GM12878 (cell line): Measurements from ENCODE around the gene LGALS3. TPM values are rescaled to one million over a fixed set of nuclear protein-coding genes. Genes with fewer than 3 reads are reported as not detected.

Experiments
- ASH2L ChIP-seq: fragments of 300-600, 200-600 bp; sonication (generic); IDR thresholded peaks from 2 replicates; pipeline ENCODE4 v1.6.1; 2017; ENCODE audit warnings: low read depth, mild to moderate bottlenecking, borderline replicate concordance
- ATF2 ChIP-seq: IDR thresholded peaks from 2 replicates; pipeline ENCODE4 v1.6.1; 2012; ENCODE audit warnings: low read length, inconsistent platforms
- BRCA1 ChIP-seq: IDR thresholded peaks from 2 replicates; pipeline ENCODE4 v1.6.1; 2011; ENCODE audit warnings: low read depth, low read length, improper control_type of control experiment
- CBX5 ChIP-seq: sonication (generic); IDR thresholded peaks from 2 replicates; pipeline ENCODE4 v1.6.1; 2016; ENCODE audit warnings: low read depth, moderate library complexity, mild to moderate bottlenecking, inconsistent platforms
- CHD2 ChIP-seq: IDR thresholded peaks from 2 replicates; pipeline ENCODE4 v1.6.1; 2011; ENCODE audit warnings: low read depth, low read length, improper control_type of control experiment, borderline replicate concordance
- CREB1 ChIP-seq: IDR thresholded peaks from 2 replicates; pipeline ENCODE4 v1.6.1; 2012; ENCODE audit warnings: low read depth, mild to moderate bottlenecking, inconsistent platforms
- CREM ChIP-seq: IDR thresholded peaks from 2 replicates; pipeline ENCODE4 v1.6.1; 2014; ENCODE audit warnings: antibody characterized with exemption, low read depth
- E2F4 ChIP-seq: IDR thresholded peaks from 2 replicates; pipeline ENCODE4 v1.6.1; 2012; ENCODE audit warnings: low read depth, low read length, improper control_type of control experiment
- GATAD2B ChIP-seq: fragments of 450-650 bp; conservative IDR thresholded peaks from 2 replicates; pipeline ENCODE4 v1.6.1; 2017; ENCODE audit warnings: low read depth, mild to moderate bottlenecking, moderate library complexity
- HCFC1 ChIP-seq: fragments of 150-350 bp; IDR thresholded peaks from 2 replicates; pipeline ENCODE4 v1.6.1; 2014; ENCODE audit warnings: low read length
- IRF3 ChIP-seq: fragments of 450-650 bp; IDR thresholded peaks from 2 replicates; pipeline ENCODE4 v1.6.1; 2014; ENCODE audit warnings: mild to moderate bottlenecking
- KAT2A ChIP-seq: conservative IDR thresholded peaks from 2 replicates; pipeline ENCODE4 v1.6.1; 2011; ENCODE audit warnings: low read depth, low read length; ENCODE audit not compliant: control insufficient read depth
- MAX ChIP-seq: IDR thresholded peaks from 2 replicates; pipeline ENCODE4 v1.6.1; 2012; ENCODE audit warnings: low read depth, low read length, improper control_type of control experiment
- MEF2B ChIP-seq: fragments of 450-650 bp; IDR thresholded peaks from 2 replicates; pipeline ENCODE4 v1.6.1; 2018; ENCODE audit warnings: mild to moderate bottlenecking, moderate library complexity; ENCODE audit not compliant: partially characterized antibody, poor library complexity, severe bottlenecking
- NBN ChIP-seq: fragments of 450-650 bp; IDR thresholded peaks from 2 replicates; pipeline ENCODE4 v1.6.1; 2016
- NFXL1 ChIP-seq: fragments of 450-650 bp; IDR thresholded peaks from 2 replicates; pipeline ENCODE4 v1.6.1; 2017; ENCODE audit warnings: antibody characterized with exemption, mild to moderate bottlenecking, borderline replicate concordance
- NFYB ChIP-seq: IDR thresholded peaks from 2 replicates; pipeline ENCODE4 v1.6.1; 2011; ENCODE audit warnings: low read depth, mild to moderate bottlenecking, low read length, improper control_type of control experiment, moderate library complexity; ENCODE audit not compliant: insufficient read depth
- NR2C2 ChIP-seq: IDR thresholded peaks from 2 replicates; pipeline ENCODE4 v1.6.1; 2011; ENCODE audit warnings: borderline replicate concordance, low read depth; ENCODE audit not compliant: control insufficient read depth, insufficient read length
- POLR2A ChIP-seq: IDR thresholded peaks from 2 replicates; pipeline ENCODE4 v1.6.1; 2011; ENCODE audit warnings: low read depth, mild to moderate bottlenecking, low read length
- RBBP5 ChIP-seq: fragments of 200-600 bp; sonication (generic); conservative IDR thresholded peaks from 2 replicates; pipeline ENCODE4 v1.6.1; 2016
- RELA ChIP-seq: fragments of 450-650 bp; IDR thresholded peaks from 2 replicates; pipeline ENCODE4 v1.8.0; 2014; ENCODE audit warnings: borderline replicate concordance; ENCODE audit not compliant: partially characterized antibody
- SMAD5 ChIP-seq: IDR thresholded peaks from 2 replicates; pipeline ENCODE4 v1.6.1; 2016; ENCODE audit warnings: antibody characterized with exemption, low read depth
- TARDBP ChIP-seq: IDR thresholded peaks from 2 replicates; pipeline ENCODE4 v1.6.1; 2016; ENCODE audit warnings: borderline replicate concordance
- USF2 ChIP-seq: IDR thresholded peaks from 2 replicates; pipeline ENCODE4 v1.6.1; 2011; ENCODE audit warnings: low read depth, low read length, improper control_type of control experiment, borderline replicate concordance
- ZNF207 ChIP-seq: fragments of 450-650 bp; IDR thresholded peaks from 2 replicates; pipeline ENCODE4 v1.6.1; 2014; ENCODE audit warnings: antibody characterized with exemption, mild to moderate bottlenecking, borderline replicate concordance
- ZNF622 ChIP-seq: fragments of 450-650 bp; IDR thresholded peaks from 2 replicates; pipeline ENCODE4 v1.6.1; 2017; ENCODE audit warnings: mild to moderate bottlenecking, inconsistent platforms
- polyA plus RNA-seq, 11 experiments: library from polyadenylated mRNA; depleted of rRNA in 4 of 11; unstranded in 6 of 11; stranded (reverse) in 5 of 11; fragments of >200 nt; fragmentation: Nextera tagmentation in 4 of 11; fragmentation: Illumina TruSeq in 1 of 11; extraction: Ambion mirVana in 4 of 11; extraction: Trizol in 1 of 11; gene quantifications; 1 replicate in 1 of 11; 2 replicates in 10 of 11; pipeline versions ENCODE4 v1.2.1 to v1.2.3, GENCODE V29; 2011 to 2016; ENCODE audit warnings: inconsistent platforms in 2 of 11, missing spikeins in 2 of 11, low read depth in 1 of 11
- total RNA-seq, 4 experiments: library from RNA; depleted of rRNA in 3 of 4; stranded (reverse); fragments of >200 nt in 3 of 4; fragmentation: Illumina TruSeq in 1 of 4; extraction: Trizol in 1 of 4; gene quantifications; 2 replicates each; pipeline versions ENCODE4 v1.2.1 to v1.2.3, GENCODE V29; 2013 to 2021

LGALS3 gene
- total and polyA plus RNA-seq, 10 of the 15 experiments (the other 5 are each of a cell fraction or from before 2014, with no cell fraction given): 1.5 to 34.2 (median 18.4) TPM

GRCh38 chr14:55103005-55103640 is 25.9 kb upstream of the LGALS3 start (continued):
- no peak for TF ChIP-seq ZNF207
- no peak; the same call in 1 of the 2 replicates for TF ChIP-seq CBX5
- TF ChIP-seq POLR2A: peak; percentile 64
- TF ChIP-seq IRF3: no peak
- 0 out of 2 replicates have a peak, but pooled peaks have one; percentile 6 for TF ChIP-seq NFYB
- TF ChIP-seq TARDBP: no peak
- TF ChIP-seq CHD2: peak; percentile 38; the same call in 1 of the 2 replicates
- no peak for TF ChIP-seq USF2
- no peak for TF ChIP-seq NFXL1
- TF ChIP-seq GATAD2B: peak; percentile 72; the same call in 1 of the 2 replicates
- TF ChIP-seq SMAD5: no peak
- no peak for TF ChIP-seq MEF2B
- no peak for TF ChIP-seq RBBP5
- TF ChIP-seq MAX: peak; percentile 56; the same call in 1 of the 2 replicates
- TF ChIP-seq CREM: no peak; the same call in 1 of the 2 replicates
- no peak; the same call in none of the 2 replicates for TF ChIP-seq NBN
- no peak for TF ChIP-seq KAT2A
- no peak for TF ChIP-seq RELA
- TF ChIP-seq HCFC1: no peak
- no peak for TF ChIP-seq BRCA1
- TF ChIP-seq NR2C2: no peak
- no peak for TF ChIP-seq E2F4
- TF ChIP-seq ZNF622: no peak
- 0 out of 2 replicates have a peak, but pooled peaks have one; percentile 25 for TF ChIP-seq CREB1
- TF ChIP-seq ATF2: no peak
- TF ChIP-seq ASH2L: no peak
